GM19467 (cell line): ENCODE measurements around the gene GGACT.

Experiments used
- ATAC-seq: cut with Tn5 transposase; IDR thresholded peaks from one replicate; pipeline ENCODE4 v1.9.1; 2021; ENCODE audit warnings: mild to moderate bottlenecking, moderate library complexity; ENCODE audit not compliant: unreplicated experiment

The GGACT gene

DNA sequence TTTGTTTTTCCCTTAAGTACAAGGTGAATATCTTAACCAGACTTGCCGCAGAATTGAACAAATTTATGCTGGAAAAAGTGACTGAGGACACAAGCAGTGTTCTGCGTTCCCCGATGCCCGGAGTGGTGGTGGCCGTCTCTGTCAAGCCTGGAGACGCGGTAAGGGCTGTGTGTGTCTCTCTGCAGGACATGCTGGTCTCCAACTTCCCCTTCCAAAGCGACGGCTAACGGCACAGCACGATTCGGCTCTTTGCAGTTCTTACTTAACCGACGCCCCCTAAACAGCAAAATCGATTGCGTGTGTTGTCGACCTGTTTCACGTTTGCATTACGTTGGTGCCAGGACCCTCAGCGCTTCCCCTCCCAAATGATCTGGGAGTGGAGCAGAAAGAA, 73.2 kb downstream of the GGACT start:
- no peak for ATAC-seq

- peak; percentile 77 for ATAC-seq
Observed at GRCh38 chr13:100514788-100515409, 73.7 kb downstream of the GGACT start.

DNA sequence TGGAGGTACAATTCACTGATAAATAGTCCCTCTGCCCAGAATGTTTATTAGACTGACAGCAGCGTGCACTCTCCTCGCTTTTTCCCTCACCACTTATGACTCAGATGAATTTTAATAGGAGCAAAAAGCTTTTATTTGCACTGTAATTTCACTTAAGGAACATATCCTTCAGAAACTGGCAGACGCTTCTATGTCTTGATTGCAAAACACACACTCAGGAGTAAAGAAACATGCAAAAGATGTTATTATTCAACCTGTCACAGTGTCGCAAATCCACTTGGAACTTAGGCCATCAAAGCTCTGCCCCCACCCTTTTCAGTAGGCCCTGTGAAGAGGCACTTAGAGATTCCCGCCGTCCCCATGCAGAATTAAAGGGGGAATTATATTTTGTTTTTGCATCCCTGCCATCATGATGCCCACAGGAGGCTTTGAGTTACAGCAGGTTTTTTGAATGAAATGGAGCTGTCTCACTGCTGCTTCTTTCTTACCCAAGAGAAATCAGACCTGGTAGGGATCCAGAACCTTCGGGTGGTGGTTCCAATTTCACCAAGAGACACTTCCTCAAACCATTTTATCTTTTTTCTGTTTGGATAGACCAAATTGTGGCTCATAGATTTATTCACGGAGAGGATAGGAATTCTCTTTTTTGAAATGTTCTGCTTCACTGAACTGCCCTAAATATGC, 74.5 kb downstream of the GGACT start:
- no peak for ATAC-seq

- no peak for ATAC-seq
Observed at GRCh38 chr13:100513171-100513570, 75.4 kb downstream of the GGACT start.

- ATAC-seq: no peak
Observed at GRCh38 chr13:100512422-100512821, 76.2 kb downstream of the GGACT start.

- ATAC-seq: no peak
Observed at GRCh38 chr13:100511466-100511865, 77.1 kb downstream of the GGACT start.

DNA sequence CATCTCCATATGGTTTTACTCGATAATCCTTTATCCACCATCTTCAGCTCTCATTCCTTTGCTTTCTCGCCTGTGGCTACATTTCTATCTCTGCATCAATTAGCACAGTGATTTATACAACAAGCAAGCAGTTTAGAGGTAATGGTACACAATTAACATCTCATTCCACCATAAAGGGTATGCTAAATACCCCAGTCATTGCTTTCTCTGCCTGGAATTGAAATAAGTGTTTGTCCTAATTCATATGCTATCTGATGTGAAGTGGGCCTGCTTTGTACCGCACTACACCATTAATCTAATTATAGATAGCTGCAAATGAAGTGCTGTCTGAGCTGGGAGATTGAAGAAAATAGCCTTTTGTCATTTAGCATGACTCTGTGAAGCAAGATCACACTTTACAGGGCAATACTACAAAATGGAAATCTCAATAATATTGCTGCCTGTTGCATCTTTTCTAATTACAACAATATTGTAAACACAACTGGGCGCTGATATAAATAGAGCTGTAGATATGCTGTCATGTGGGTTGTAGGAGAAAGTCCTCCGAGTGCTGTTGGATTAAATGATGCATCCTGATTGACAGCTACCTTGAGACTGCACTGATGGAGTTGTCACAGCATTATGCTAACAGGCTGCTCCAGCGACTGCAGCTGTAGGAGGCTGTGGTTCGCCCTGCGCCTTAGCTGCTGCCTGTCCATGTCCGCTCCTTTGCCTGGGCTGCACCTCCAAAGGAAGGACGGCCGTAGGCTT, 78.2 kb downstream of the GGACT start:
- no peak for ATAC-seq

DNA sequence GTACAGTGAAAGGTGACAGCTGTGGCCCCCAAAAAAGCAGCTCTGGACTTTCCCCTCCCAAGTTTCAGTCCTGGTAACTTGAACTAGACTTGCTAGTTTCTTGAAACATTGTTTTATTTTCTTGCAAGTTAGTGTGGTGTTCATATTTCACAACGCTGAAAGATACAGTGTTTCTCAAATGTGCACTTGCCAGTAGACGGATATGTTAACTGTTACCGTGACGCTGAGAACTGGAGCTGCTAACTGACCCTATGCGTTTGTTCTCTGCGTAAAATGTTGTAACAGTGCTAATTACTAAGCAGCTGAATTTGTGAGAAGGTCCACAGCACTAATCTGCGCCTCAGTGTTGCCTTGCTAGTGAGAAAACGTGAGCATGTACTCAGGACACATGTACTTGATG, 79.6 kb downstream of the GGACT start:
- ATAC-seq: no peak

DNA sequence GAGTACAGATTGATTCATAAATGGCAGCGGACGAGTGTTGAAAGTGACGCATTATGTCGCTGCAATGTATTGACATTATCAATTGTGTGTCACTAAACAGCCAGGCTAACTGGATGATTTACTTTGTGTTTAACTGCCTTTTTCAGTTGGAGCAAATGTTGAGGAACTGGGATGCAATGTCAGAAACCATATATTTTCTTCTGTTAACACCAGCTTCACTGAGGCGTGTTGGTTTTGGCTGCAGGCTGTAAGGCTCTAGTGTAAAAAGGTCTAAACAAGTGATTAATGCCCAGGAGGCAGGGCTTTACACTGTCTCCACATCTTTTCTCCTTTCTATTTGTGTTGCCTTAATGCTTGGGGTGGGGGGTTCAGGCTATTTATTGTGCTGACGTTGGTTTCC, 80.1 kb downstream of the GGACT start:
- no peak for ATAC-seq

DNA sequence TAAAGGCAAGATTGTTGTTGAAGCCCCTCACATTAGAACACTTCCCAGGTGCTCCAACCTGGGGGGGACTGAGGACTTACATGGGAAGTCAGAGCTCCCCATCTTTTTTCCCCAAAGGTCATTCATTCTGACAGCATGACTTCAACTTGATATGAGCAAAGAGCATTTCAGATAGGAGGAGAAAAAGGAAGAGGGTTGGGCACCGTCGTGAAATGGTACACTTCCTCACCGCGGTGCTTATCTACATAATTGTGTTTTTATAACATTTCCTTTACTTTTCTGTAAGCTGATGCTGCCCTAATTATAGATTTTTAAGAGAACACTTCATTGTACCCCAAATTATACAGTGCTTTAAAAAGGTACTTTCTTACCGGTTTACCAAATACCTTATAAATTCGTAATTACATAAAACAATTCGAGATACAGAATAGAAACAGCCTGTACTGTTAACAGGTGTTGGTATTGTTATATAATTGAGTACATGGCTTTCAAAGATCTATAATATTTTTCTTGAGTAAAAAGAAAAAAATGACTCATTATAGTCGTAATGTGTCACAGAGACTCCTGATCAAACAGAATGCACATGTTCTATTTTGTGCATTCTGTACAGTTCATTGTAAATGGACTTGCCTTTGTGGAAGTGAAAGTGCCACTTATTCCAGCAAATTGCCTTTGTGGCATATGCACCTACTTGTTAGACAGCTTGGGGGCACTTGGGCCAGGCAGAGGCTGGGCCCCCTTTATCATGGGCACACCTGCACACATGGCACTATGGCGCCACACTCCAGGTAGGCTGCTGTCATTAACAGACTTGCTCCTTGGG, 81.8 kb downstream of the GGACT start:
- no peak for ATAC-seq

DNA sequence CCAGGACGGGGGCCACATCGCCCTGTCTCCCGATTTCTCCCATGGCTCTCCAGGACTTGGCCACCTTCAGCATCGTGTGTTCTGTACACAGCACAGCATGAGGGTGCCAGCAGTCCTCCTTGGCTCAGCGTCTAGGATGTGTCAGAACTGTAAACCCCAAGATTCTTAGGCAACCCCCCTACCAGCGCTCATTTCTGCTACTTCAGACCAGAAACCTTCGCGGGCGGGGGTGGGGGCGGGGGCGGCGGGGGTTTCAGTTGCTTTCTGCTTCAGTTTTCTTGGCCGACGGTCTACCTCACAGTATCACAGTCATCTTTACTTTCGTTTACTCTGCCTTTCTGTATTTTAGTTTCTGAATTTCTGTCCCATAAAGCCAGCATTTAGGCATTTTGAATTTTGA, 82.4 kb downstream of the GGACT start:
- ATAC-seq: no peak

DNA sequence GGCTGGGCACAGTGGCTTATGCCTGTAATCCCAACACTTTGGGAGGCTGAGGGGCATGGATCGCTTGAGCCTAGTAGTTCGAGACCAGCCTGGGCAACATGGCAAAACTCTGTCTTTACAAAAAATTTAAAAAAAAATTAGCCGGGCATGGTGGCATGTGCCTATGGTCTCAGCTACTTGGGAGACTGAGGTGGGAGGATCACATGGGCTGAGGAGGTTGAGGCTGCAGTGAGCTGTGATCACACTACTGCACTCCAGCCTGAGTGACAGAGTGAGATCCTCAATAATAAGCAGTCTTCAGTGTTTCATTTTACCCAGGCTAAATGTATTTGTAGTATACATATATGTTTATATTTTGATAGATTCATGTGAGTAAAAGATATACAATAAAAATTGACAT, 85.0 kb downstream of the GGACT start:
- no peak for ATAC-seq

DNA sequence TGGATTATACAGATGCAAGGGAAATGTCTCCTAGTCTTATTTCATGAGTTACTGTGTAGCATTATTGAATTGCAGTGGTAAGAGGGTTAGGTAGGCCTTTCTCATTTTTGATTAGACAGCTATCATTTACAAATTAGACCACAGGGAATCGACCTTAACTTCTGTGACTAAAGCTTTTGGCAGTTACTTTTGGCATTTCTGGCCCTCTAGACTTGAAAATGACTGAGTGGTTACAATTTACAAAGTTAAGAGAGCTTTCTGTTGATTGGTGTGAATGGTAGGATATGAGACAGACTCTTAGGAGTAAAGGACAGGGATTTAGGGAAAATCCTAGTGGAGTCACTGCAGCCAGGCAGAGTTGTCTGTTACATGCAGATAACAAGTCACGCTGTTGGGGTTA, 86.1 kb downstream of the GGACT start:
- no peak for ATAC-seq

GRCh38 chr13:100497389-100497788, 91.2 kb downstream of the GGACT start:
- ATAC-seq: no peak

GRCh38 chr13:100495455-100495854, 93.1 kb downstream of the GGACT start:
- no peak for ATAC-seq

DNA sequence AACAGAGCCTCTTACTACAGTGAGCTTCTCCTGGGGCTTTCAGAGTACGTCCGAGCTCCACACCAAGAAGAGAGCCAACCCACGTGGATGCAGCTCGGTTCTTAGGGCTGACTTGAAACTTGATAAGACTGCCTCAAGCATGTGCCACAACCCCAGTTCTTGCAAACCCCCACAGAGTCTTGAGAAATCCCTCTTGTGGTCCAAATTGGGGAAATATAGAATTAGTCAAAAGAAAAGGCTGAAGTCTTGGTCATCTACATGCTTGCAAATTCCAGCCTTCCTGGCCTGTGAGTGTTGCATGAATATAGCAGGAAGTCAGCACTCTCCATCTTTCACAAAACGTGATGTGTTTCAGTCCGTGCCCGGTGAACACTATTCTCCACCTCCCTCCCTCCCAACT, 95.2 kb downstream of the GGACT start:
- no peak for ATAC-seq

- no peak for ATAC-seq
Observed at GRCh38 chr13:100491164-100491842, 97.3 kb downstream of the GGACT start.

GRCh38 chr13:100490692-100491091, 97.9 kb downstream of the GGACT start:
- ATAC-seq: no peak

DNA sequence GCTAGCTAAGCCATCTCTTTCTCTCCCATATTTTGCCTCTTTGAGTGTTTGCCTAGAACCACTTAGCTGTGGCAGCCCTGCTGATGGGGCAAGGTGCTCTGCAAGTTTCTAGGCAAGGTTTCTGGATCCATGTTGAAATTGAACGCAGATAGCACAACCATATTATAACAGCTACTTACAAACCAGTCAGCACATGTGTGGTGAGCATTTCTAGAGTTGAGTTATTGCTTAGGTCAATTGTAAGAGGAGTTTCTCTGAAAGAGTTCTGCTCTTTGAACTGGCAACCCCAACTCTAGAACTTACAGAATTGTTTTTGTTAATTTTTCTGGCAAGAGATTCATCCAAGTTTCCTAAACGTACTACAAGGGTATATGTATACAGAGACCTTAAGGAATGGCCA, 103.3 kb downstream of the GGACT start:
- no peak for ATAC-seq

- no peak for ATAC-seq
Observed at GRCh38 chr13:100484702-100485101, 103.9 kb downstream of the GGACT start.
